HCT116 (cell line): ENCODE measurements around the gene ZBBX. TPM values are rescaled to one million over a fixed set of nuclear protein-coding genes. Genes with fewer than 3 reads are reported as not detected.

Source experiments
- ATAC-seq: fragments of 200-7000 bp; cut with Tn5 transposase; 2 replicates; pipeline ENCODE4 v1.9.1; 2020; ENCODE audit warnings: mild to moderate bottlenecking, moderate library complexity
- BruUV-seq: library from RNA; stranded (reverse); fragments of 400-500 nt; replicated peaks from 2 replicates; lab custom pipeline; 2021; lab: Mats Ljungman, UMichigan
- CTCF ChIA-PET: fragments of 300-600 bp; sonication (Branson Sonifier 250); formaldehyde crosslinking; loops from one replicate; lab custom pipeline; 2021; ENCODE audit warnings: antibody characterized with exemption; lab: Charles Lee
- POLR2A ChIA-PET: fragments of 300-600, 350-600 bp; sonication (Branson Sonifier 250); formaldehyde crosslinking; loops from one replicate; lab custom pipeline; 2021; ENCODE audit warnings: antibody characterized with exemption; lab: Charles Lee
- RAD21 ChIA-PET, 2 experiments: fragments of 300-600 bp; sonication (Branson Sonifier 250); formaldehyde crosslinking; loops; one replicate each; lab custom pipeline; 2023; ENCODE audit warnings: low total read pairs in 2 of 2; ENCODE audit not compliant: uncharacterized antibody in 2 of 2, unreplicated experiment in 2 of 2, low non-redundant PET in 1 of 2; lab: Charles Lee
- DNase-seq: peaks from one replicate; pipeline ENCODE4 v3.0.0-alpha.2; 2010; ENCODE audit warnings: low read depth, low spot score
- H2AFZ ChIP-seq: fragments of 200-600 bp; shearing (Covaris generic), sonication (generic); 2 replicates; pipeline ENCODE4 v1.6.1; 2017; ENCODE audit warnings: low read depth, mixed run types, mixed read lengths, antibody characterized with exemption, low read length; ENCODE audit not compliant: poor library complexity, severe bottlenecking
- H3K27ac ChIP-seq: 2 replicates; pipeline ENCODE4 v1.5.1; 2012; ENCODE audit warnings: low read depth, low read length
- H3K27me3 ChIP-seq: fragments of 200-600 bp; sonication (generic); 2 replicates; pipeline ENCODE4 v1.6.1; 2016; ENCODE audit warnings: mixed run types, low read length, mixed read lengths; ENCODE audit not compliant: insufficient read depth
- H3K36me3 ChIP-seq, 2 experiments: fragments of 200-500 bp in 1 of 2; fragments of 200-600 bp in 1 of 2; sonication (Bioruptor generic) in 1 of 2; sonication (generic) in 1 of 2; 2 replicates each; pipeline versions ENCODE4 v1.5.1 to v1.6.1; 2014 to 2016; ENCODE audit warnings: low read length in 2 of 2, inconsistent platforms in 1 of 2, mixed read lengths in 1 of 2, mixed run types in 1 of 2; ENCODE audit not compliant: insufficient read depth in 2 of 2, control insufficient read depth in 1 of 2
- H3K4me1 ChIP-seq, 2 experiments: fragments of 200-600 bp in 1 of 2; sonication (generic) in 1 of 2; 2 replicates each; pipeline versions ENCODE4 v1.5.1 to v1.6.1; 2012 to 2017; ENCODE audit warnings: low read length in 2 of 2, inconsistent platforms in 1 of 2, mild to moderate bottlenecking in 1 of 2, mixed read lengths in 1 of 2, mixed run types in 1 of 2, moderate library complexity in 1 of 2; ENCODE audit not compliant: insufficient read depth in 2 of 2, control insufficient read depth in 1 of 2
- H3K4me2 ChIP-seq: fragments of 200-600 bp; sonication (generic); 2 replicates; pipeline ENCODE4 v1.6.1; 2017; ENCODE audit warnings: mixed run types, low read length, mixed read lengths
- H3K4me3 ChIP-seq, 2 experiments: fragments of 200-600 bp in 1 of 2; sonication (generic) in 1 of 2; replicated peaks in 1 of 2; 2 replicates each; pipeline ENCODE4 v1.5.1; 2011 to 2016; ENCODE audit warnings: low read length in 2 of 2, control low read depth in 1 of 2, low read depth in 1 of 2, mild to moderate bottlenecking in 1 of 2, mixed read lengths in 1 of 2, mixed run types in 1 of 2
- H3K79me2 ChIP-seq: fragments of 200-600 bp; sonication (generic); 2 replicates; pipeline ENCODE4 v1.6.1; 2017; ENCODE audit warnings: mild to moderate bottlenecking, mixed run types, low read length, moderate library complexity, mixed read lengths; ENCODE audit not compliant: insufficient read depth
- H3K9ac ChIP-seq: fragments of 200-600 bp; sonication (generic); 2 replicates; pipeline ENCODE4 v1.6.1; 2016; ENCODE audit warnings: low read length, mixed read lengths
- H3K9me2 ChIP-seq: fragments of 200-600 bp; sonication (generic), shearing (Covaris generic); 2 replicates; pipeline ENCODE4 v1.6.1; 2017; ENCODE audit warnings: mixed run types, mild to moderate bottlenecking, moderate library complexity; ENCODE audit not compliant: insufficient read depth
- H3K9me3 ChIP-seq, 2 experiments: fragments of 200-500 bp in 1 of 2; fragments of 200-600 bp in 1 of 2; sonication (Bioruptor generic) in 1 of 2; sonication (generic) in 1 of 2; 2 replicates each; pipeline ENCODE4 v1.6.1; 2014 to 2017; ENCODE audit warnings: low read length in 2 of 2, mixed read lengths in 2 of 2, inconsistent platforms in 1 of 2, low read depth in 1 of 2, mild to moderate bottlenecking in 1 of 2, mixed run types in 1 of 2, moderate library complexity in 1 of 2; ENCODE audit not compliant: control insufficient read depth in 1 of 2, insufficient read depth in 1 of 2
- H4K20me1 ChIP-seq: fragments of 200-600 bp; sonication (generic), shearing (Covaris generic); 2 replicates; pipeline ENCODE4 v1.6.1; 2017; ENCODE audit warnings: mixed run types, mild to moderate bottlenecking, moderate library complexity; ENCODE audit not compliant: insufficient read depth
- CEBPB ChIP-seq: IDR thresholded peaks from 2 replicates; pipeline ENCODE4 v1.6.1; 2012; ENCODE audit warnings: low read depth
- ELF1 ChIP-seq: IDR thresholded peaks from 2 replicates; pipeline ENCODE4 v1.6.1; 2012; ENCODE audit warnings: low read depth, borderline replicate concordance
- EZH2 ChIP-seq: fragments of 200-600 bp; sonication (generic); IDR thresholded peaks from 2 replicates; pipeline ENCODE4 v1.6.1; 2017; ENCODE audit warnings: antibody characterized with exemption, mixed run types
- FOSL1 ChIP-seq: IDR thresholded peaks from 2 replicates; pipeline ENCODE4 v1.6.1; 2012; ENCODE audit warnings: low read depth
- POLR2AphosphoS5 ChIP-seq: IDR thresholded peaks from 2 replicates; pipeline ENCODE4 v1.6.1; 2011; ENCODE audit warnings: mild to moderate bottlenecking, low read depth, low read length, moderate library complexity
- RAD21 ChIP-seq: IDR thresholded peaks from 2 replicates; pipeline ENCODE4 v1.6.1; 2012; ENCODE audit warnings: low read depth, mild to moderate bottlenecking
- SIN3A ChIP-seq: IDR thresholded peaks from 2 replicates; pipeline ENCODE4 v1.6.1; 2012; ENCODE audit warnings: low read depth
- SP1 ChIP-seq: IDR thresholded peaks from 2 replicates; pipeline ENCODE4 v1.6.1; 2012; ENCODE audit warnings: low read depth
- SRF ChIP-seq: IDR thresholded peaks from 2 replicates; pipeline ENCODE4 v1.6.1; 2012; ENCODE audit warnings: low read depth
- TCF7L2 ChIP-seq: IDR thresholded peaks from 2 replicates; pipeline ENCODE4 v1.7.0; 2011; ENCODE audit warnings: borderline replicate concordance, inconsistent platforms; ENCODE audit not compliant: insufficient read depth, insufficient read length; ENCODE audit errors: extremely low read depth
- YY1 ChIP-seq: IDR thresholded peaks from 2 replicates; pipeline ENCODE4 v1.6.1; 2011; ENCODE audit warnings: low read length, low read depth, moderate library complexity, mild to moderate bottlenecking; ENCODE audit not compliant: insufficient replicate concordance; ENCODE audit errors: extremely low read depth
- ZFX ChIP-seq: fragments of 450-650 bp; IDR thresholded peaks from 2 replicates; pipeline ENCODE4 v1.6.1; 2017
- intact Hi-C: fragments of 100-400 bp; cut with micrococcal nuclease; formaldehyde crosslinking; loops from 2 replicates; pipeline ENCODE4 v1.10.0; 2022
- total RNA-seq: library from RNA; stranded (reverse); gene quantifications from one replicate; pipeline ENCODE4 v1.2.1, GENCODE V29; 2021; ENCODE audit not compliant: unreplicated experiment
- TF ChIP-seq, protein P1 (sequence below): IDR thresholded peaks from 2 replicates; pipeline ENCODE4 v1.6.1; 2011; ENCODE audit warnings: mild to moderate bottlenecking, low read length, moderate library complexity; ENCODE audit not compliant: insufficient replicate concordance; ENCODE audit errors: extremely low read depth

ZBBX gene
- total RNA-seq, 1 experiment from 2014 or later: 0.81 TPM

DNA sequence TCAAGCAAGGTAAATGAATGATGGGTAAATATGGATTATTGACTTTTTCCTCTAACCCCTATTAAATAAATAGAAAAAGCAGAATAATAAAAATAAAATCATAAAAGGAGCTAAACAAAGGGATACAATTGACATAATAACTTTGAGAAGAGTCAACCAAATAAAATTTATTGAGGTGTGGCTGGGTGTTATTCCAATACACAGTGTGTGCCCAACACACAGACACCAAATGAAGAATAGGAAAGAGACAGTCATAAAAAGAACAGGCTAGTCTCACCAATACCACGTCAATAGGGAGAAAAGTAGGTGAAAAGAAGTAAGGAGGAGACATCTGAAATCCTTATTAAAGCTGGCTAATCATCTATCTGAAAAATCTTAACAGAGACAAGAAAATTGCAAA lies 127.1 kb downstream of the ZBBX start:
- DNase-seq: no peak
- ChIA-PET POLR2A (interaction anchor here (0.6 kb wide), 1 partner anchor 215 kb away, joined by 3 read pairs; no protein-coding TSS in a partner anchor), RAD21 (no interaction called here), CTCF (no interaction called here)
- Histone ChIP-seq H3K4me1 (no peaks in the 10 kb centered on the region), H3K9ac (no peak overlapping the region), H3K4me3 (no peak overlapping the region), H3K27me3 (no peaks in the 10 kb centered on the region), H4K20me1 (no peaks in the 10 kb centered on the region), H2AFZ (no peak overlapping the region), H3K79me2 (no peaks in the 10 kb centered on the region), H3K36me3 (no peaks in the 10 kb centered on the region), H3K4me2 (no peak overlapping the region), H3K9me2 (no peaks in the 10 kb centered on the region)
- ATAC-seq: no peak
- BruUV-seq: no TSS peak
- no peak for TF ChIP-seq YY1
- no peak for TF ChIP-seq SP1
- no peak for TF ChIP-seq CEBPB
- TF ChIP-seq POLR2AphosphoS5: no peak
- TF ChIP-seq ELF1: no peak
- TF ChIP-seq, protein P1, sequence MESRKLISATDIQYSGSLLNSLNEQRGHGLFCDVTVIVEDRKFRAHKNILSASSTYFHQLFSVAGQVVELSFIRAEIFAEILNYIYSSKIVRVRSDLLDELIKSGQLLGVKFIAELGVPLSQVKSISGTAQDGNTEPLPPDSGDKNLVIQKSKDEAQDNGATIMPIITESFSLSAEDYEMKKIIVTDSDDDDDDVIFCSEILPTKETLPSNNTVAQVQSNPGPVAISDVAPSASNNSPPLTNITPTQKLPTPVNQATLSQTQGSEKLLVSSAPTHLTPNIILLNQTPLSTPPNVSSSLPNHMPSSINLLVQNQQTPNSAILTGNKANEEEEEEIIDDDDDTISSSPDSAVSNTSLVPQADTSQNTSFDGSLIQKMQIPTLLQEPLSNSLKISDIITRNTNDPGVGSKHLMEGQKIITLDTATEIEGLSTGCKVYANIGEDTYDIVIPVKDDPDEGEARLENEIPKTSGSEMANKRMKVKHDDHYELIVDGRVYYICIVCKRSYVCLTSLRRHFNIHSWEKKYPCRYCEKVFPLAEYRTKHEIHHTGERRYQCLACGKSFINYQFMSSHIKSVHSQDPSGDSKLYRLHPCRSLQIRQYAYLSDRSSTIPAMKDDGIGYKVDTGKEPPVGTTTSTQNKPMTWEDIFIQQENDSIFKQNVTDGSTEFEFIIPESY: no peak
- TF ChIP-seq SIN3A: no peak
- no peak for TF ChIP-seq FOSL1
- no peak for TF ChIP-seq SRF
- no peak for TF ChIP-seq TCF7L2
- TF ChIP-seq ZFX: no peak
- no peak for TF ChIP-seq RAD21
- TF ChIP-seq EZH2: no peak
- TF ChIP-seq, all 23 proteins: peak for 0
- Histone ChIP-seq H3K27ac (no peak overlapping the region), H3K9me3 (no peaks in the 10 kb centered on the region)
- intact Hi-C loops: no loop called here
